H9 (cell line): ENCODE measurements around the gene CDKAL1. TPM values are rescaled to one million over a fixed set of nuclear protein-coding genes. Genes with fewer than 3 reads are reported as not detected.
A peak's percentile ranks its signal among the peaks of the same experiment; 100 is the strongest.

ENCODE experiments used
- DNase-seq: peaks from one replicate; pipeline ENCODE4 v3.0.0-alpha.2; 2017
- H2AFZ ChIP-seq: one replicate; pipeline ENCODE4 v1.6.1; 2013; ENCODE audit warnings: mild to moderate bottlenecking, low read length, control low read depth, moderate library complexity
- H2AK5ac ChIP-seq: 2 replicates; pipeline ENCODE4 v1.6.1; 2013; ENCODE audit warnings: low read length, control low read depth, mixed read lengths; ENCODE audit not compliant: insufficient read length
- H2BK120ac ChIP-seq: one replicate; pipeline ENCODE4 v1.6.1; 2013; ENCODE audit warnings: low read depth, mild to moderate bottlenecking, low read length, control low read depth, inconsistent platforms; ENCODE audit not compliant: poor library complexity, severe bottlenecking
- H2BK12ac ChIP-seq: 2 replicates; pipeline ENCODE4 v1.6.1; 2013; ENCODE audit warnings: low read length, control low read depth, mixed read lengths, low read depth; ENCODE audit not compliant: insufficient read length
- H2BK15ac ChIP-seq: 2 replicates; pipeline ENCODE4 v1.6.1; 2013; ENCODE audit warnings: low read depth, low read length, control low read depth
- H2BK20ac ChIP-seq: one replicate; pipeline ENCODE4 v1.6.1; 2013; ENCODE audit warnings: low read depth, mild to moderate bottlenecking, low read length, control low read depth, inconsistent platforms; ENCODE audit not compliant: poor library complexity, severe bottlenecking
- H2BK5ac ChIP-seq: 2 replicates; pipeline ENCODE4 v1.6.1; 2013; ENCODE audit warnings: low read length, control low read depth, mixed read lengths; ENCODE audit not compliant: insufficient read length
- H3K14ac ChIP-seq: 2 replicates; pipeline ENCODE4 v1.6.1; 2013; ENCODE audit warnings: low read length, control low read depth; ENCODE audit not compliant: insufficient read depth
- H3K18ac ChIP-seq: 2 replicates; pipeline ENCODE4 v1.6.1; 2013; ENCODE audit warnings: low read depth, mild to moderate bottlenecking, mixed read lengths, low read length, control low read depth; ENCODE audit not compliant: insufficient read length
- H3K23ac ChIP-seq: 2 replicates; pipeline ENCODE4 v1.6.1; 2013; ENCODE audit warnings: low read length, control low read depth, mixed read lengths, low read depth; ENCODE audit not compliant: insufficient read length
- H3K23me2 ChIP-seq: 2 replicates; pipeline ENCODE4 v1.6.1; 2013; ENCODE audit warnings: low read depth, mild to moderate bottlenecking, mixed read lengths, low read length, control low read depth; ENCODE audit not compliant: insufficient read length, poor library complexity, severe bottlenecking
- H3K27ac ChIP-seq: 2 replicates; pipeline ENCODE4 v1.5.1; 2013; ENCODE audit warnings: low read length, control low read depth, mixed read lengths, low read depth; ENCODE audit not compliant: insufficient read length
- H3K27me3 ChIP-seq: 2 replicates; pipeline ENCODE4 v1.6.1; 2013; ENCODE audit warnings: low read length, control low read depth, inconsistent platforms; ENCODE audit not compliant: insufficient read depth
- H3K4ac ChIP-seq: 2 replicates; pipeline ENCODE4 v1.6.1; 2013; ENCODE audit warnings: low read depth, mild to moderate bottlenecking, control low read depth, inconsistent platforms, low read length, moderate library complexity
- H3K4me1 ChIP-seq: 2 replicates; pipeline ENCODE4 v1.6.1; 2013; ENCODE audit warnings: low read length, control low read depth, inconsistent platforms; ENCODE audit not compliant: insufficient read depth
- H3K4me2 ChIP-seq: 2 replicates; pipeline ENCODE4 v1.6.1; 2013; ENCODE audit warnings: low read length, control low read depth, mixed read lengths; ENCODE audit not compliant: insufficient read length, insufficient read depth
- H3K56ac ChIP-seq: 2 replicates; pipeline ENCODE4 v1.6.1; 2013; ENCODE audit warnings: low read depth, mild to moderate bottlenecking, mixed read lengths, low read length, control low read depth; ENCODE audit not compliant: insufficient read length
- H3K79me1 ChIP-seq: 2 replicates; pipeline ENCODE4 v1.6.1; 2013; ENCODE audit warnings: low read depth, mild to moderate bottlenecking, moderate library complexity, low read length, control low read depth, inconsistent platforms; ENCODE audit not compliant: insufficient read depth, poor library complexity, severe bottlenecking
- H3K79me2 ChIP-seq: 2 replicates; pipeline ENCODE4 v1.6.1; 2013; ENCODE audit warnings: low read length, control low read depth, inconsistent platforms; ENCODE audit not compliant: insufficient read depth
- H3K9ac ChIP-seq: 2 replicates; pipeline ENCODE4 v1.6.1; 2013; ENCODE audit warnings: low read length, control low read depth, mixed read lengths; ENCODE audit not compliant: insufficient read length; ENCODE audit errors: extremely low read depth
- H3K9me3 ChIP-seq: one replicate; pipeline ENCODE4 v1.6.1; 2013; ENCODE audit warnings: low read depth, low read length, inconsistent platforms; ENCODE audit not compliant: control insufficient read depth
- H3T11ph ChIP-seq: one replicate; pipeline ENCODE4 v1.6.1; 2013; ENCODE audit warnings: mild to moderate bottlenecking, low read length, control low read depth, inconsistent platforms
- H4K20me1 ChIP-seq: one replicate; pipeline ENCODE4 v1.6.1; 2013; ENCODE audit not compliant: control insufficient read depth, insufficient read length, insufficient read depth
- H4K5ac ChIP-seq: 2 replicates; pipeline ENCODE4 v1.6.1; 2013; ENCODE audit warnings: low read depth, mild to moderate bottlenecking, mixed read lengths, low read length, control low read depth; ENCODE audit not compliant: insufficient read length
- H4K8ac ChIP-seq: replicated peaks from 2 replicates; pipeline ENCODE4 v1.6.1; 2013; ENCODE audit warnings: low read length, control low read depth, mixed read lengths, low read depth; ENCODE audit not compliant: insufficient read length
- H4K91ac ChIP-seq: 2 replicates; pipeline ENCODE4 v1.6.1; 2013; ENCODE audit warnings: low read depth, mild to moderate bottlenecking, moderate library complexity, mixed read lengths, low read length, control low read depth; ENCODE audit not compliant: insufficient read length
- H3K27ac Mint-ChIP-seq, 3 experiments: 2 replicates in 2 of 3; 3 replicates in 1 of 3; pipeline ENCODE4 v1.8.0; 2020 to 2021; ENCODE audit warnings: mixed read lengths in 3 of 3, mild to moderate bottlenecking in 1 of 3, moderate library complexity in 1 of 3
- H3K27me3 Mint-ChIP-seq: 2 replicates; pipeline ENCODE4 v1.8.0; 2021; ENCODE audit warnings: low read depth, mild to moderate bottlenecking, moderate library complexity, mixed read lengths
- H3K36me3 Mint-ChIP-seq, 3 experiments: 2 replicates in 2 of 3; 3 replicates in 1 of 3; pipeline ENCODE4 v1.8.0; 2020 to 2021; ENCODE audit warnings: low read depth in 3 of 3, mixed read lengths in 3 of 3; ENCODE audit not compliant: insufficient read depth in 1 of 3
- H3K4me1 Mint-ChIP-seq, 2 experiments: 2 replicates each; pipeline ENCODE4 v1.8.0; 2020; ENCODE audit warnings: mixed read lengths in 2 of 2
- H3K4me3 Mint-ChIP-seq, 2 experiments: 2 replicates in 1 of 2; 3 replicates in 1 of 2; pipeline ENCODE4 v1.8.0; 2020 to 2021; ENCODE audit warnings: mild to moderate bottlenecking in 2 of 2, mixed read lengths in 2 of 2, moderate library complexity in 1 of 2
- H3K9me3 Mint-ChIP-seq, 2 experiments: 2 replicates in 1 of 2; 3 replicates in 1 of 2; pipeline ENCODE4 v1.8.0; 2020; ENCODE audit warnings: mild to moderate bottlenecking in 2 of 2, mixed read lengths in 2 of 2, moderate library complexity in 1 of 2
- WGBS: extraction: QIAGEN DNeasy Blood & Tissue Kit; methylation state at CpG from one replicate; pipeline ENCODE4 v1.1.7; 2013; ENCODE audit warnings: missing lambda C conversion rate, low lambda C conversion rate, mixed read lengths; ENCODE audit not compliant: insufficient read length; ENCODE audit errors: extremely low coverage; 5-methylcytosine and 5-hydroxymethylcytosine counted together
- total RNA-seq: library from RNA; stranded (reverse); gene quantifications from 2 replicates; pipeline ENCODE4 v1.2.1, GENCODE V29; 2021
- TF ChIP-seq, protein P1 (sequence below): fragments of 200-600 bp; sonication (generic); conservative IDR thresholded peaks from 3 replicates; pipeline ENCODE4 v1.8.0; 2021; ENCODE audit warnings: antibody characterized with exemption, mild to moderate bottlenecking

The CDKAL1 gene
- total RNA-seq, 1 experiment from 2014 or later, result 23.0 TPM

DNA sequence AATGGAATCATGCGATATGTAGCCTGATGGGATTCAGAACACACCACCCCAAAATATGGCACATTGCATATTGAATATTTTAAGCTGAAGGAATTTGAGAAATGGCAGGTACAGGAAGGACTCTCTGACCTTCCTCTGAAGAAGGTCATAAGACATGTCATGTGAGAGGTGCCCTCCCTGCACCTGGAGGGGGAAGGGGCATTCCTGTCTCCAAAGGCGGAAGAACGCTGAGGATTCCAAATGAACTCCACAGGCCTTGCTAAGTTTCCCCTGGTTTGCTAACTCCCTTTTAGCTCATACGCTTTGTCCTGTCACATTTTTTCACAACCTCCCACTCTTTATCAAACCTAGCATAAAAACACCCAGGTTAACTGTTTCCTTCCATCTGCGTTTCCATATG is 347.8 kb downstream of the CDKAL1 start:
- WGBS, result no CpG with 5 or more reads among the region's 5 CpGs
- H3K4me1 ChIP-seq, result peaks cover 12% of the 10 kb centered on the region; the same call in 1 of the 2 replicates
- peak; percentile 71 for DNase-seq

More for the DNA sequence above, 347.8 kb downstream of the CDKAL1 start:
- Histone ChIP-seq H3K23ac (no peak overlapping the region), H4K20me1 (no peaks in the 10 kb centered on the region), H3K14ac (no peak overlapping the region), H3K23me2 (no peaks in the 10 kb centered on the region), H3K9me3 (no peaks in the 10 kb centered on the region), H2BK12ac (no peak overlapping the region), H3K79me2 (no peaks in the 10 kb centered on the region), H2BK5ac (no peak overlapping the region), H2BK20ac (no peak overlapping the region), H3K4me2 (no peak overlapping the region), H4K8ac (no peak overlapping the region), H2BK120ac (no peak overlapping the region), H3K27ac (peak overlapping the region; percentile 95), H3K56ac (no peak overlapping the region), H3K18ac (no peak overlapping the region), H2AK5ac (no peak overlapping the region), H3K4ac (no peak overlapping the region), H4K5ac (no peak overlapping the region), H2BK15ac (no peak overlapping the region), H3K79me1 (no peaks in the 10 kb centered on the region), H2AFZ (no peak overlapping the region), H3K27me3 (no peaks in the 10 kb centered on the region), H3T11ph (no peak overlapping the region), H3K9ac (no peak overlapping the region), H4K91ac (no peak overlapping the region)
- Mint-ChIP-seq H3K9me3 (peaks cover 12 to 16% of the 10 kb centered on the region in 2 experiments; a peak in 4 of 5 replicates), H3K4me1 (peaks cover 56 to 59% of the 10 kb centered on the region in 2 experiments), H3K36me3 (peaks cover 13 to 23% (median 22%) of the 10 kb centered on the region in 3 experiments; a peak in 6 of 7 replicates), H3K27me3 (no peaks in the 10 kb centered on the region), H3K4me3 (no peak overlapping the region), H3K27ac (peak overlapping the region; percentile 12 to 82 (median 68); a peak in 6 of 7 replicates)
- TF ChIP-seq, protein P1, sequence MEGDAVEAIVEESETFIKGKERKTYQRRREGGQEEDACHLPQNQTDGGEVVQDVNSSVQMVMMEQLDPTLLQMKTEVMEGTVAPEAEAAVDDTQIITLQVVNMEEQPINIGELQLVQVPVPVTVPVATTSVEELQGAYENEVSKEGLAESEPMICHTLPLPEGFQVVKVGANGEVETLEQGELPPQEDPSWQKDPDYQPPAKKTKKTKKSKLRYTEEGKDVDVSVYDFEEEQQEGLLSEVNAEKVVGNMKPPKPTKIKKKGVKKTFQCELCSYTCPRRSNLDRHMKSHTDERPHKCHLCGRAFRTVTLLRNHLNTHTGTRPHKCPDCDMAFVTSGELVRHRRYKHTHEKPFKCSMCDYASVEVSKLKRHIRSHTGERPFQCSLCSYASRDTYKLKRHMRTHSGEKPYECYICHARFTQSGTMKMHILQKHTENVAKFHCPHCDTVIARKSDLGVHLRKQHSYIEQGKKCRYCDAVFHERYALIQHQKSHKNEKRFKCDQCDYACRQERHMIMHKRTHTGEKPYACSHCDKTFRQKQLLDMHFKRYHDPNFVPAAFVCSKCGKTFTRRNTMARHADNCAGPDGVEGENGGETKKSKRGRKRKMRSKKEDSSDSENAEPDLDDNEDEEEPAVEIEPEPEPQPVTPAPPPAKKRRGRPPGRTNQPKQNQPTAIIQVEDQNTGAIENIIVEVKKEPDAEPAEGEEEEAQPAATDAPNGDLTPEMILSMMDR, result no peak
